H9 (cell line): ENCODE data around the gene STS. TPM values are rescaled to one million over a fixed set of nuclear protein-coding genes. Genes with fewer than 3 reads are reported as not detected.

Source experiments
- DNase-seq: peaks from one replicate; pipeline ENCODE4 v3.0.0-alpha.2; 2017
- H2AFZ ChIP-seq: one replicate; pipeline ENCODE4 v1.6.1; 2013; ENCODE audit warnings: mild to moderate bottlenecking, low read length, control low read depth, moderate library complexity
- H2AK5ac ChIP-seq: 2 replicates; pipeline ENCODE4 v1.6.1; 2013; ENCODE audit warnings: low read length, control low read depth, mixed read lengths; ENCODE audit not compliant: insufficient read length
- H2BK120ac ChIP-seq: one replicate; pipeline ENCODE4 v1.6.1; 2013; ENCODE audit warnings: low read depth, mild to moderate bottlenecking, low read length, control low read depth, inconsistent platforms; ENCODE audit not compliant: poor library complexity, severe bottlenecking
- H2BK12ac ChIP-seq: 2 replicates; pipeline ENCODE4 v1.6.1; 2013; ENCODE audit warnings: low read length, control low read depth, mixed read lengths, low read depth; ENCODE audit not compliant: insufficient read length
- H2BK15ac ChIP-seq: 2 replicates; pipeline ENCODE4 v1.6.1; 2013; ENCODE audit warnings: low read depth, low read length, control low read depth
- H2BK20ac ChIP-seq: one replicate; pipeline ENCODE4 v1.6.1; 2013; ENCODE audit warnings: low read depth, mild to moderate bottlenecking, low read length, control low read depth, inconsistent platforms; ENCODE audit not compliant: poor library complexity, severe bottlenecking
- H2BK5ac ChIP-seq: 2 replicates; pipeline ENCODE4 v1.6.1; 2013; ENCODE audit warnings: low read length, control low read depth, mixed read lengths; ENCODE audit not compliant: insufficient read length
- H3K14ac ChIP-seq: 2 replicates; pipeline ENCODE4 v1.6.1; 2013; ENCODE audit warnings: low read length, control low read depth; ENCODE audit not compliant: insufficient read depth
- H3K18ac ChIP-seq: 2 replicates; pipeline ENCODE4 v1.6.1; 2013; ENCODE audit warnings: low read depth, mild to moderate bottlenecking, mixed read lengths, low read length, control low read depth; ENCODE audit not compliant: insufficient read length
- H3K23ac ChIP-seq: 2 replicates; pipeline ENCODE4 v1.6.1; 2013; ENCODE audit warnings: low read length, control low read depth, mixed read lengths, low read depth; ENCODE audit not compliant: insufficient read length
- H3K23me2 ChIP-seq: 2 replicates; pipeline ENCODE4 v1.6.1; 2013; ENCODE audit warnings: low read depth, mild to moderate bottlenecking, mixed read lengths, low read length, control low read depth; ENCODE audit not compliant: insufficient read length, poor library complexity, severe bottlenecking
- H3K27ac ChIP-seq: 2 replicates; pipeline ENCODE4 v1.5.1; 2013; ENCODE audit warnings: low read length, control low read depth, mixed read lengths, low read depth; ENCODE audit not compliant: insufficient read length
- H3K27me3 ChIP-seq: 2 replicates; pipeline ENCODE4 v1.6.1; 2013; ENCODE audit warnings: low read length, control low read depth, inconsistent platforms; ENCODE audit not compliant: insufficient read depth
- H3K4ac ChIP-seq: 2 replicates; pipeline ENCODE4 v1.6.1; 2013; ENCODE audit warnings: low read depth, mild to moderate bottlenecking, control low read depth, inconsistent platforms, low read length, moderate library complexity
- H3K4me1 ChIP-seq: 2 replicates; pipeline ENCODE4 v1.6.1; 2013; ENCODE audit warnings: low read length, control low read depth, inconsistent platforms; ENCODE audit not compliant: insufficient read depth
- H3K4me2 ChIP-seq: 2 replicates; pipeline ENCODE4 v1.6.1; 2013; ENCODE audit warnings: low read length, control low read depth, mixed read lengths; ENCODE audit not compliant: insufficient read length, insufficient read depth
- H3K56ac ChIP-seq: 2 replicates; pipeline ENCODE4 v1.6.1; 2013; ENCODE audit warnings: low read depth, mild to moderate bottlenecking, mixed read lengths, low read length, control low read depth; ENCODE audit not compliant: insufficient read length
- H3K79me1 ChIP-seq: 2 replicates; pipeline ENCODE4 v1.6.1; 2013; ENCODE audit warnings: low read depth, mild to moderate bottlenecking, moderate library complexity, low read length, control low read depth, inconsistent platforms; ENCODE audit not compliant: insufficient read depth, poor library complexity, severe bottlenecking
- H3K79me2 ChIP-seq: 2 replicates; pipeline ENCODE4 v1.6.1; 2013; ENCODE audit warnings: low read length, control low read depth, inconsistent platforms; ENCODE audit not compliant: insufficient read depth
- H3K9ac ChIP-seq: 2 replicates; pipeline ENCODE4 v1.6.1; 2013; ENCODE audit warnings: low read length, control low read depth, mixed read lengths; ENCODE audit not compliant: insufficient read length; ENCODE audit errors: extremely low read depth
- H3K9me3 ChIP-seq: one replicate; pipeline ENCODE4 v1.6.1; 2013; ENCODE audit warnings: low read depth, low read length, inconsistent platforms; ENCODE audit not compliant: control insufficient read depth
- H3T11ph ChIP-seq: one replicate; pipeline ENCODE4 v1.6.1; 2013; ENCODE audit warnings: mild to moderate bottlenecking, low read length, control low read depth, inconsistent platforms
- H4K20me1 ChIP-seq: one replicate; pipeline ENCODE4 v1.6.1; 2013; ENCODE audit not compliant: control insufficient read depth, insufficient read length, insufficient read depth
- H4K5ac ChIP-seq: 2 replicates; pipeline ENCODE4 v1.6.1; 2013; ENCODE audit warnings: low read depth, mild to moderate bottlenecking, mixed read lengths, low read length, control low read depth; ENCODE audit not compliant: insufficient read length
- H4K8ac ChIP-seq: replicated peaks from 2 replicates; pipeline ENCODE4 v1.6.1; 2013; ENCODE audit warnings: low read length, control low read depth, mixed read lengths, low read depth; ENCODE audit not compliant: insufficient read length
- H4K91ac ChIP-seq: 2 replicates; pipeline ENCODE4 v1.6.1; 2013; ENCODE audit warnings: low read depth, mild to moderate bottlenecking, moderate library complexity, mixed read lengths, low read length, control low read depth; ENCODE audit not compliant: insufficient read length
- H3K27ac Mint-ChIP-seq, 3 experiments: 2 replicates in 2 of 3; 3 replicates in 1 of 3; pipeline ENCODE4 v1.8.0; 2020 to 2021; ENCODE audit warnings: mixed read lengths in 3 of 3, mild to moderate bottlenecking in 1 of 3, moderate library complexity in 1 of 3
- H3K27me3 Mint-ChIP-seq: 2 replicates; pipeline ENCODE4 v1.8.0; 2021; ENCODE audit warnings: low read depth, mild to moderate bottlenecking, moderate library complexity, mixed read lengths
- H3K36me3 Mint-ChIP-seq, 3 experiments: 2 replicates in 2 of 3; 3 replicates in 1 of 3; pipeline ENCODE4 v1.8.0; 2020 to 2021; ENCODE audit warnings: low read depth in 3 of 3, mixed read lengths in 3 of 3; ENCODE audit not compliant: insufficient read depth in 1 of 3
- H3K4me1 Mint-ChIP-seq, 2 experiments: 2 replicates each; pipeline ENCODE4 v1.8.0; 2020; ENCODE audit warnings: mixed read lengths in 2 of 2
- H3K4me3 Mint-ChIP-seq, 2 experiments: 2 replicates in 1 of 2; 3 replicates in 1 of 2; pipeline ENCODE4 v1.8.0; 2020 to 2021; ENCODE audit warnings: mild to moderate bottlenecking in 2 of 2, mixed read lengths in 2 of 2, moderate library complexity in 1 of 2
- H3K9me3 Mint-ChIP-seq, 2 experiments: 2 replicates in 1 of 2; 3 replicates in 1 of 2; pipeline ENCODE4 v1.8.0; 2020; ENCODE audit warnings: mild to moderate bottlenecking in 2 of 2, mixed read lengths in 2 of 2, moderate library complexity in 1 of 2
- WGBS: extraction: QIAGEN DNeasy Blood & Tissue Kit; methylation state at CpG from one replicate; pipeline ENCODE4 v1.1.7; 2013; ENCODE audit warnings: missing lambda C conversion rate, low lambda C conversion rate, mixed read lengths; ENCODE audit not compliant: insufficient read length; ENCODE audit errors: extremely low coverage; 5-methylcytosine and 5-hydroxymethylcytosine counted together
- total RNA-seq: library from RNA; stranded (reverse); gene quantifications from 2 replicates; pipeline ENCODE4 v1.2.1, GENCODE V29; 2021
- TF ChIP-seq, protein P1 (sequence below): fragments of 200-600 bp; sonication (generic); conservative IDR thresholded peaks from 3 replicates; pipeline ENCODE4 v1.8.0; 2021; ENCODE audit warnings: antibody characterized with exemption, mild to moderate bottlenecking

The STS gene
- total RNA-seq, 1 experiment from 2014 or later, result 3.6 TPM

DNA sequence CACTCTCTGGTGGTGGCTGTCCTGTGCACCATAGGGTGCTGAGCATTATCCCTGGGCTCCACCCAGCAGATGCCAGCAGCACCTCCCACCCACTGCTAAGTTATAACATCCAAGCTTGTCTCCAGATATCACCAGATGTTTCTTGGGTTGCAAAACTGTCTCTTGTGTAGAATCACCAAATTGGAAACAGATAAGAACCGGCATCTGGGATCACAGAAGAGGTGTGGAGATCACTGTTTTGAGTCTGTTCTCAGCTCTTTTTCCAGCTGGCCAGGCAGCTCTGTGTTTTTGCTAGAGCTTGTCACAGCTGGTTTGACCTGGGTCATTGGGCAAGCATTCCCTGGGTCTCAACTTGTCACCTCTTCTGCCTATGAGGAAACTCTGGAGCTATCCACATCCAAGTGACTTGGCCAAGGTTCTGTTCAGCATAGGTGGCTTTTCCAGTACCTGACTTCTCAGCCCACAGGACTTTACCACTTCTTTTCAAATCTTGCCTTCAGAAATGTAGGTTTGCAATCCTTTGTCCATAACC, 15.7 kb downstream of the STS start:
- no peak overlapping the region for H2BK12ac ChIP-seq
- no CpG with 5 or more reads among the region's 1 CpG for WGBS
- Mint-ChIP-seq H3K4me3 (no peak overlapping the region), H3K27ac (no peak overlapping the region), H3K36me3 (peaks cover 0 to 4% (median 0%) of the 10 kb centered on the region in 3 experiments; a peak in 1 of 7 replicates), H3K27me3 (no peaks in the 10 kb centered on the region), H3K4me1 (peaks cover 20% of the 10 kb centered on the region in 2 experiments), H3K9me3 (peaks cover 0 to 4% of the 10 kb centered on the region in 2 experiments; a peak in 1 of 5 replicates)
- H3K56ac ChIP-seq, result no peak overlapping the region
- H3K79me2 ChIP-seq, result no peaks in the 10 kb centered on the region
- DNase-seq, result no peak
- H3K4me1 ChIP-seq, result peaks cover 8% of the 10 kb centered on the region; the same call in 1 of the 2 replicates
- H3K14ac ChIP-seq, result no peak overlapping the region
- H4K8ac ChIP-seq, result no peak overlapping the region
- H3K9ac ChIP-seq, result no peak overlapping the region
- H4K20me1 ChIP-seq, result no peaks in the 10 kb centered on the region
- H3K23me2 ChIP-seq, result no peaks in the 10 kb centered on the region
- no peak overlapping the region for H3K4ac ChIP-seq
- no peak overlapping the region for H2BK120ac ChIP-seq
- H2BK20ac ChIP-seq, result no peak overlapping the region
- H3K27me3 ChIP-seq, result no peaks in the 10 kb centered on the region
- H3K79me1 ChIP-seq, result no peaks in the 10 kb centered on the region
- H2BK15ac ChIP-seq, result no peak overlapping the region
- no peak overlapping the region for H2AFZ ChIP-seq
- TF ChIP-seq, protein P1, sequence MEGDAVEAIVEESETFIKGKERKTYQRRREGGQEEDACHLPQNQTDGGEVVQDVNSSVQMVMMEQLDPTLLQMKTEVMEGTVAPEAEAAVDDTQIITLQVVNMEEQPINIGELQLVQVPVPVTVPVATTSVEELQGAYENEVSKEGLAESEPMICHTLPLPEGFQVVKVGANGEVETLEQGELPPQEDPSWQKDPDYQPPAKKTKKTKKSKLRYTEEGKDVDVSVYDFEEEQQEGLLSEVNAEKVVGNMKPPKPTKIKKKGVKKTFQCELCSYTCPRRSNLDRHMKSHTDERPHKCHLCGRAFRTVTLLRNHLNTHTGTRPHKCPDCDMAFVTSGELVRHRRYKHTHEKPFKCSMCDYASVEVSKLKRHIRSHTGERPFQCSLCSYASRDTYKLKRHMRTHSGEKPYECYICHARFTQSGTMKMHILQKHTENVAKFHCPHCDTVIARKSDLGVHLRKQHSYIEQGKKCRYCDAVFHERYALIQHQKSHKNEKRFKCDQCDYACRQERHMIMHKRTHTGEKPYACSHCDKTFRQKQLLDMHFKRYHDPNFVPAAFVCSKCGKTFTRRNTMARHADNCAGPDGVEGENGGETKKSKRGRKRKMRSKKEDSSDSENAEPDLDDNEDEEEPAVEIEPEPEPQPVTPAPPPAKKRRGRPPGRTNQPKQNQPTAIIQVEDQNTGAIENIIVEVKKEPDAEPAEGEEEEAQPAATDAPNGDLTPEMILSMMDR, result no peak
- no peak overlapping the region for H3K27ac ChIP-seq
- no peak overlapping the region for H3K23ac ChIP-seq
- no peaks in the 10 kb centered on the region for H3K9me3 ChIP-seq
- H3K4me2 ChIP-seq, result no peak overlapping the region
- H2BK5ac ChIP-seq, result no peak overlapping the region
- H3T11ph ChIP-seq, result no peak overlapping the region
- no peak overlapping the region for H4K5ac ChIP-seq
- no peak overlapping the region for H4K91ac ChIP-seq
- no peak overlapping the region for H3K18ac ChIP-seq
- H2AK5ac ChIP-seq, result no peak overlapping the region
